Erythroblast (primary cell): ENCODE results near the gene SHB.

Experiments
- GATA1 ChIP-seq: IDR thresholded peaks from 2 replicates; pipeline ENCODE4 v1.6.1; 2011; ENCODE audit warnings: low read depth, mild to moderate bottlenecking, control low read depth, low read length, moderate library complexity
- POLR2A ChIP-seq: IDR thresholded peaks from 2 replicates; pipeline ENCODE4 v1.6.1; 2011; ENCODE audit warnings: mild to moderate bottlenecking, low read length

DNA sequence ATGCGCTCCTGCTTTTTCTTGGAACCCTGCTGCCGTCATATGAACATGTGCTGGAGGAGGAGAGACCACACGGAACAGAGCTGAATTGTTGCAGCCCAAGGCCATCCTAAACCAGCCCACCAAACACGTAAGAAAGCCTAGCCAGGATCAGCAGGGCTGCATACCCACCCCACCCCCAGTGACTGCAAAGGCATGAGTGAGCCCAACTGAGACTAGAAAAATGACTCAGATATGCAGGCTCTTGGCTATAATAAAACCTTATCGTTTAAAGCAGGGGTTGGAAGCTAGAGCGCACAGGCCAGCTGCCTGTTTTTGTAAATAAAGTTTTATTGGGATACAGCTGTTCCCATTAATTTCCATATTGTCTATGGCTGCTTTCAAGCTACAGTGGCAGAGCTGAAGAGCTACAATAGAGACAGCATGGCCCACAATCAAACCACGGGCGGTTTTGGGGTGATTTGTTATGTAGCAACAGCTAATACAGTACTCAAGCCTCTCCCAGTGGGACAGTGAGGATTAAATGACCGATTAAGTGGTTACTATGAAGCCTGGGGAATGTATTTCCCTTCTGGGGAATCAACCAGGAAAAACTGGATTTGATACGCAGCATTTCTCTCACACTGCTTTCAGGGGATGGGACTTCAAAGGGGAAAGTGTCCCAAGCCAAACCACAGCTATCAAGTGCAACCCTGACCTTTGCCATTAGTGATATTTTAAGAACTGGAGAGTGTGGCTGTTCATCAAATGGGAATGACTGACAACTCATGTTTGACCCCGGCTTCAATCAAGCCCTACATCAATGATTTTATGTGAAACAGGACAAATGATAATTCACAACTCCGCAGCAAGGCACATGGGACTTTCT is 6.3 kb downstream of the SHB start:
- TF ChIP-seq POLR2A (no peak), GATA1 (no peak)
